IMR-90 (cell line): ENCODE data around the gene SDCCAG8. TPM values are rescaled to one million over a fixed set of nuclear protein-coding genes. Genes with fewer than 3 reads are reported as not detected.

Experiments
- ATAC-seq: fragments of 200-7000 bp; cut with Tn5 transposase; 2 replicates; pipeline ENCODE4 v1.9.1; 2020; ENCODE audit warnings: low read depth, mild to moderate bottlenecking, moderate library complexity
- BruUV-seq: library from RNA; stranded (reverse); fragments of 400-500 nt; replicated peaks from 2 replicates; lab custom pipeline; 2021; lab: Mats Ljungman, UMichigan
- CTCF ChIA-PET: fragments of 300-600 bp; formaldehyde crosslinking; extraction: SDS; loops from one replicate; lab custom pipeline; 2021; ENCODE audit warnings: antibody characterized with exemption; lab: Yijun Ruan, JAX
- POLR2A ChIA-PET: fragments of 300-600 bp; sonication (Branson Sonifier 250); formaldehyde crosslinking; loops from one replicate; lab custom pipeline; 2022; ENCODE audit warnings: antibody characterized with exemption; ENCODE audit not compliant: unreplicated experiment; lab: Charles Lee
- DNase-seq: peaks from one replicate; pipeline ENCODE4 v3.0.0; 2013
- H2AFZ ChIP-seq: replicated peaks from 2 replicates; pipeline ENCODE3; 2013; ENCODE audit warnings: low read length, mild to moderate bottlenecking; ENCODE audit not compliant: poor library complexity
- H2AK5ac ChIP-seq: 2 replicates; pipeline ENCODE4 v1.6.1; 2013; ENCODE audit warnings: low read depth, low read length, inconsistent platforms
- H2AK9ac ChIP-seq: replicated peaks from 2 replicates; pipeline ENCODE3; 2013; ENCODE audit warnings: mild to moderate bottlenecking, low read depth, low read length, moderate library complexity; ENCODE audit not compliant: poor library complexity
- H2BK120ac ChIP-seq: 2 replicates; pipeline ENCODE4 v1.6.1; 2013; ENCODE audit warnings: low read depth, low read length, inconsistent platforms
- H2BK15ac ChIP-seq: 3 replicates; pipeline ENCODE4 v1.6.1; 2013; ENCODE audit warnings: low read depth, low read length, inconsistent platforms
- H2BK20ac ChIP-seq: 2 replicates; pipeline ENCODE4 v1.6.1; 2013; ENCODE audit warnings: low read depth, mild to moderate bottlenecking, inconsistent platforms, low read length, moderate library complexity
- H2BK5ac ChIP-seq: 2 replicates; pipeline ENCODE4 v1.6.1; 2013; ENCODE audit warnings: mild to moderate bottlenecking, low read depth, low read length, inconsistent platforms; ENCODE audit not compliant: poor library complexity, severe bottlenecking
- H3K14ac ChIP-seq: replicated peaks from 2 replicates; pipeline ENCODE4 v1.6.1; 2013; ENCODE audit warnings: low read depth, low read length, inconsistent platforms
- H3K18ac ChIP-seq: 2 replicates; pipeline ENCODE4 v1.6.1; 2013; ENCODE audit warnings: low read depth, low read length, control low read depth
- H3K23ac ChIP-seq: 2 replicates; pipeline ENCODE4 v1.6.1; 2013; ENCODE audit warnings: low read depth, low read length, inconsistent platforms
- H3K27ac ChIP-seq: 2 replicates; pipeline ENCODE4 v1.5.1; 2013; ENCODE audit warnings: mild to moderate bottlenecking, control low read depth, low read length; ENCODE audit not compliant: insufficient read depth
- H3K27me3 ChIP-seq: 2 replicates; pipeline ENCODE4 v1.6.1; 2013; ENCODE audit warnings: low read length; ENCODE audit not compliant: control insufficient read depth, insufficient read depth
- H3K36me3 ChIP-seq: 2 replicates; pipeline ENCODE4 v1.6.1; 2013; ENCODE audit warnings: low read length, mixed read lengths; ENCODE audit not compliant: control insufficient read depth, insufficient read depth
- H3K4ac ChIP-seq: 2 replicates; pipeline ENCODE4 v1.6.1; 2013; ENCODE audit warnings: low read depth, low read length, inconsistent platforms
- H3K4me1 ChIP-seq: 2 replicates; pipeline ENCODE4 v1.6.1; 2013; ENCODE audit warnings: low read length, mixed read lengths; ENCODE audit not compliant: control insufficient read depth, insufficient read depth
- H3K4me2 ChIP-seq: 2 replicates; pipeline ENCODE4 v1.6.1; 2013; ENCODE audit warnings: low read depth, mild to moderate bottlenecking, control low read depth, low read length, moderate library complexity
- H3K4me3 ChIP-seq: 2 replicates; pipeline ENCODE4 v1.5.1; 2013; ENCODE audit warnings: low read depth, mild to moderate bottlenecking, control low read depth, low read length, moderate library complexity; ENCODE audit not compliant: insufficient read depth
- H3K56ac ChIP-seq: 2 replicates; pipeline ENCODE4 v1.6.1; 2013; ENCODE audit warnings: low read length, inconsistent platforms; ENCODE audit not compliant: insufficient read depth; ENCODE audit errors: extremely low read depth
- H3K79me1 ChIP-seq, 2 experiments: 2 replicates each; pipeline ENCODE4 v1.6.1; 2013; ENCODE audit warnings: low read length in 2 of 2, inconsistent platforms in 1 of 2, low read depth in 1 of 2
- H3K9ac ChIP-seq: 2 replicates; pipeline ENCODE4 v1.6.1; 2013; ENCODE audit warnings: low read depth, low read length, control low read depth
- H3K9me1 ChIP-seq: 2 replicates; pipeline ENCODE4 v1.6.1; 2013; ENCODE audit warnings: low read length, inconsistent platforms; ENCODE audit not compliant: insufficient read depth
- H3K9me3 ChIP-seq: 2 replicates; pipeline ENCODE4 v1.6.1; 2013; ENCODE audit warnings: low read length; ENCODE audit not compliant: control insufficient read depth, insufficient read depth
- H4K20me1 ChIP-seq: 2 replicates; pipeline ENCODE4 v1.6.1; 2013; ENCODE audit warnings: low read length, inconsistent platforms; ENCODE audit not compliant: insufficient read depth
- H4K5ac ChIP-seq: 2 replicates; pipeline ENCODE4 v1.6.1; 2013; ENCODE audit warnings: mild to moderate bottlenecking, low read depth, low read length, control low read depth
- H4K8ac ChIP-seq, 2 experiments: 2 replicates each; pipeline ENCODE4 v1.6.1; 2013; ENCODE audit warnings: low read depth in 2 of 2, low read length in 2 of 2, control low read depth in 1 of 2, inconsistent platforms in 1 of 2
- H4K91ac ChIP-seq: 2 replicates; pipeline ENCODE4 v1.6.1; 2013; ENCODE audit warnings: low read depth, low read length, inconsistent platforms; ENCODE audit not compliant: insufficient read depth
- RAD21 ChIP-seq: IDR thresholded peaks from 2 replicates; pipeline ENCODE4 v1.6.1; 2012; ENCODE audit warnings: low read length, improper control_type of control experiment
- WGBS, 2 experiments: methylation state at CpG; one replicate each; pipeline versions ENCODE4 v1.1.5 to v1.1.7; 2013; ENCODE audit warnings: missing lambda C conversion rate in 2 of 2; ENCODE audit not compliant: insufficient read length in 1 of 2; ENCODE audit errors: extremely low coverage in 2 of 2; 5-methylcytosine and 5-hydroxymethylcytosine counted together
- dilution Hi-C: fragments of 300-500 bp; cut with HindIII; formaldehyde crosslinking; loops from one replicate; pipeline ENCODE4 v1.14.3; 2018; ENCODE audit warnings: low sequenced_read_pairs; ENCODE audit not compliant: unreplicated experiment
- in situ Hi-C: fragments of 300-500 bp; cut with MboI; formaldehyde crosslinking; loops from 3 replicates; pipeline ENCODE4 v1.14.3; 2019; ENCODE audit warnings: low sequenced_read_pairs, inconsistent platforms, mixed read lengths
- intact Hi-C: fragments of 100-400 bp; cut with micrococcal nuclease; formaldehyde crosslinking; loops from 2 replicates; pipeline ENCODE4 v1.10.0; 2022
- polyA plus RNA-seq, 3 experiments: library from polyadenylated mRNA; depleted of rRNA; stranded (reverse); fragments of >200 nt; gene quantifications; 2 replicates each; pipeline ENCODE4 v1.2.3, GENCODE V29; 2012; ENCODE audit warnings: low replicate concordance in 1 of 3
- total RNA-seq: library from RNA; depleted of rRNA; stranded (reverse); fragments of >200 nt; gene quantifications from 2 replicates; pipeline ENCODE4 v1.2.3, GENCODE V29; 2012

Gene SDCCAG8
- total and polyA plus RNA-seq, 2 of the 4 experiments (the other 2 are of a cell fraction), result 25.2 to 46.8 TPM

DNA sequence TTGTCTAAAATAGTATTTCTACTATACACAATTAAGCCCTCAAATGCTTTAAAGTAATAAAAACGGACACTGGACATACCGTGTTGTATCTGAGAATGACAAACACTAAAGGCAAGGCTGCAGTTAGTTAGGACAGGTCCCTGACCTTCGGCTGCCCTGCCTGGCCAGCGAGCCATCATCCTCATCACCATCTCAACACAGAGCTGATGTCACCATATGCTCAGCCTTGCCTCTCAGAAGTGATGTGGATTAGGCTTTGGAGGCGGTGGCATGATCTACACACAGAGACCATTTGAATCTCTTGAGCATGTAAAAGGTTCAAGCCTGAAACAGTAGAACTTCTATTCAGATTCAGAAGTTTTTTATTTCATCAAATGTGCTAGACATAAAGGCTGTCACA, 244.7 kb downstream of the SDCCAG8 start:
- no TSS peak for BruUV-seq
- no peak overlapping the region for H3K18ac ChIP-seq
- H3K4me2 ChIP-seq, result no peak overlapping the region
- no CpG with 5 or more reads among the region's 5 CpGs for WGBS, 2 experiments
- H2AFZ ChIP-seq, result no peak overlapping the region
- peaks cover 3 to 9% of the 10 kb centered on the region in 2 experiments; a peak in 2 of 4 replicates for H3K79me1 ChIP-seq
- ATAC-seq (no peak), DNase-seq (no peak)
- 0 out of 4 replicates have a peak overlapping the region, but pooled peaks of 1 of the 2 experiments have one; percentile 1 for H4K8ac ChIP-seq
- H2BK120ac ChIP-seq, result peak overlapping the region; percentile 64; the same call in 1 of the 2 replicates
- H3K9me1 ChIP-seq, result peaks cover 3% of the 10 kb centered on the region
- no peak for TF ChIP-seq RAD21
- intact Hi-C loops (no loop called here), dilution Hi-C loops (no loop called here), in situ Hi-C loops (no loop called here)
- no peaks in the 10 kb centered on the region for H3K27me3 ChIP-seq
- H3K9ac ChIP-seq, result no peak overlapping the region
- POLR2A ChIA-PET, result no interaction called here
- no peak overlapping the region for H3K4me3 ChIP-seq
- peak overlapping the region; percentile 51; the same call in 1 of the 2 replicates for H3K14ac ChIP-seq
- 0 out of 2 replicates have a peak overlapping the region, but pooled peaks have one; percentile 5 for H3K27ac ChIP-seq
- no peaks in the 10 kb centered on the region for H4K20me1 ChIP-seq
- H2BK15ac ChIP-seq, result peak overlapping the region; percentile 46; the same call in 1 of the 3 replicates
- no peak overlapping the region for H3K56ac ChIP-seq
- CTCF ChIA-PET, result no interaction called here
- H2BK20ac ChIP-seq, result no peak overlapping the region; the same call in 1 of the 2 replicates
- peak overlapping the region; percentile 43; the same call in 1 of the 2 replicates for H3K23ac ChIP-seq
- H3K4me1 ChIP-seq, result peaks cover 15% of the 10 kb centered on the region
- peak overlapping the region; percentile 19 for H2AK9ac ChIP-seq
- peaks cover 6% of the 10 kb centered on the region for H3K36me3 ChIP-seq
- peak overlapping the region; percentile 71 for H3K4ac ChIP-seq
- no peaks in the 10 kb centered on the region for H3K9me3 ChIP-seq
- H2AK5ac ChIP-seq, result peak overlapping the region; percentile 98
- H2BK5ac ChIP-seq, result no peak overlapping the region
- no peak overlapping the region for H4K91ac ChIP-seq
- no peak overlapping the region for H4K5ac ChIP-seq
